Esophagus mucosa (tissue), 1 donor: ENCODE results near the gene NBAS. TPM values are rescaled to one million over a fixed set of nuclear protein-coding genes. Genes with fewer than 3 reads are reported as not detected.
A peak's percentile ranks its signal among the peaks of the same experiment; 100 is the strongest.

Experiments used
- ATAC-seq: fragments of 200-7000 bp; cut with Tn5 transposase; one replicate; pipeline ENCODE4 v1.9.1; 2020
- total RNA-seq: library from RNA; stranded (reverse); gene quantifications from one replicate; pipeline ENCODE4 v1.2.4, GENCODE V29; 2023
- donor health status: DM: yes; HTN: yes; CAD: no.

The NBAS gene
- total RNA-seq, 1 donor from 2014 or later, result 25.1 TPM

DNA sequence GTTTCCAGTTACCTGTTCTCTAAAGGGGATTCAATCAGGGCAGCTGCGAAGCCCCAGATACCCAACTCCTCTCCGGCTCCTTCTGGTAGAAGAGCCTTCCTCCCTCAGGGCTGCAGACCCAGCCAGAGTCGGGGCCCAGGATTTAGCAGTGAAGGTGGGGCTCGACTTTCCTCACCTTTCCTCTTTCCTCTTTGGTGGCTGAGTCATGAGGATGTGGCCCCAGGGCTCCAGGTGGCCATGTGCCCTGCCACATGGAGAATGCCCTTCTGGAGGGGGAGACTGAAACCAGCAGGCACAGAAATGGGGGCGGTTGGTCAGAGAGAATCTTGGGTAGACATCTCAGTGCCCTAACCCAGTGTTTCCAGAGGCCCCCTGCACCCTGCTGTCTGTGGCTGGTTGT lies 402.6 kb downstream of the NBAS start:
- ATAC-seq, result peak; percentile 34

DNA sequence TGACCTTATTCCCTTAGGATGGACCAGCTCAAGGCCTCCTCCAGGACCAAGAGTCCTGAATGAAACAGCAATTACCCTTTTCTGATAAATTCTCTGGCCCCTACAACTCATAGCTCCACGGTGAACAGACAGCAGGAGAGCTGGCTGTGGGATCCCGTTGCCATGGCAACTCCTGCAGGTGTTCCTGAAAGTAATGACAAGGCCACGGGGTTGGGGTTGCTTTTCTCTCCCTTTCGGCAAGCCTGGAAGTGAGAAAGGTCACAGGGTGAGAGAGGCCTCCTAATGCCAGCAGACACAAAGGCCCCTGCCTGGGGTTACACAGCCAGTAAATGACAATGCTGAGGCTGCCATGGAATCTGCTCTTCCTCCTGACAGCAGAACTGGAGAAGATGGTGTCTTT lies 403.0 kb downstream of the NBAS start:
- no peak for ATAC-seq

DNA sequence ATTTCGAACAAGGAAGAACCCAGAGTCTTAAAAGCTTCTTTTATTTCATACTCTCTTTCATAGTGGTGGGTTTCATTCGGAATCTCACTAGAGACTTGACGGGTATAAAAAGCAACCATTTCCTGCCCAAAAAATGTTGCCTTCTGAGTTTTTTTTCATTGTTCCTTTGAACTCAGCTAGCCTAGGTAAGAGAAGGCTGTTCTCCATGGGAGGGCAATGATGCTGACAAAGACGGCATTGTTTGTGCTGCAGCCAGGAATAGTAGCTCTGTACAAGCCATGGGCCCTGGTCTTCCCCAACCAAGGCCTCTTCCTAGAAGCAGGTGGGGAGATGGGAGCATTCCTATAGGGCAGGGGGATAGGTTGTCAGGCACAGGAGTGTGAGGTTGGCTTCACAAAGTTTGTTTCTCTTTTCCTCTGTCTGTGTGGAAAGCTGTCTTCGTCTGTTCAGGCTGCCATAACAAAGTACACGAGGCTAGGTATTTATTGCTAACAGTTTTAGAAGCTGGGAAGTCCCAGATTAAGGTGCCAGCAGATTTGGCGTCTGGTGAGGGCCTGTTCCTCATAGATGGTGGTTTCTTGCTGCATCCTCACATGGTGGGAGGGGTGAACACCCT lies 405.1 kb downstream of the NBAS start:
- ATAC-seq, result no peak

- no peak for ATAC-seq
These were observed 406.8 kb downstream of the NBAS start for GRCh38 chr2:15154297-15154696.

- no peak for ATAC-seq
These were observed 408.8 kb downstream of the NBAS start for GRCh38 chr2:15152382-15152781.

DNA sequence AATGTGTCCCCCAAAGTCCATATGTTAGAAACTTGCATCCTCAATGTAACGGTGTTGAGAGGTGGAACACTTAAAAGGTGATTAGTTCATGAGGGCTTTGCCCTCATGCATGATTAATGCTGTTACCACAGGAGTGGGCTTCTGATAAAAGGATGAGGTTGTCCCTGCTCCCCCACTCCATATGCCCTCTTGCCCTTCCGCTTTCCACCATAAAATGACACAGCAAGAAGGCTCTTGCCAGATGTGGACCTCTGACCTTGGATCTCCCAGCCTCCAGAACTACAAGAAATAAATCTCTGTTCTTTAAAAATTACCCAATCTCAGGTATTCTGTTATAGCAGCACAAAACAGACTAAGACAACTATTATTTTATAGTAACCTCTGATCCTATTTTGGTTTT lies 412.1 kb downstream of the NBAS start:
- ATAC-seq, result no peak

DNA sequence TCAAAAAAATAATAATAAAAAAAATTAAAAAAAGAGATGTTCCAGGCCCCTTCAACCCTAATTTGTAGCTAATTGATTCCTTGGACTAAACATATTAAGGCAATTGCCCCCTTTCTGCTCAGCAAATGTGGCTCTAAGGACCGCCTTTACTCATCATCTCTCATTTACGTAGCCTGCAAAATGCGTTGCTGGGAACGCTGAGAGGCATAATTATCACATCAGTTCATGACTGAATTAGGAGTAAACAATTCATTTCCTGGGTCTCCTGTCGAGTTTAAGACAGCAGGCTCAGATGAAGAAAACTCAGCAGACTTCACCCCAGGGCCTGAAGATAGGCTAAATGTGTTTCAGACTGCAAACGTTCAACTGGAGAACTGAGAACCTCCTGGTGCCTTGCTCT lies 413.5 kb downstream of the NBAS start:
- no peak for ATAC-seq

- no peak for ATAC-seq
These were observed 414.2 kb downstream of the NBAS start for GRCh38 chr2:15146960-15147359.

- no peak for ATAC-seq
These were observed 415.2 kb downstream of the NBAS start for GRCh38 chr2:15145919-15146318.

DNA sequence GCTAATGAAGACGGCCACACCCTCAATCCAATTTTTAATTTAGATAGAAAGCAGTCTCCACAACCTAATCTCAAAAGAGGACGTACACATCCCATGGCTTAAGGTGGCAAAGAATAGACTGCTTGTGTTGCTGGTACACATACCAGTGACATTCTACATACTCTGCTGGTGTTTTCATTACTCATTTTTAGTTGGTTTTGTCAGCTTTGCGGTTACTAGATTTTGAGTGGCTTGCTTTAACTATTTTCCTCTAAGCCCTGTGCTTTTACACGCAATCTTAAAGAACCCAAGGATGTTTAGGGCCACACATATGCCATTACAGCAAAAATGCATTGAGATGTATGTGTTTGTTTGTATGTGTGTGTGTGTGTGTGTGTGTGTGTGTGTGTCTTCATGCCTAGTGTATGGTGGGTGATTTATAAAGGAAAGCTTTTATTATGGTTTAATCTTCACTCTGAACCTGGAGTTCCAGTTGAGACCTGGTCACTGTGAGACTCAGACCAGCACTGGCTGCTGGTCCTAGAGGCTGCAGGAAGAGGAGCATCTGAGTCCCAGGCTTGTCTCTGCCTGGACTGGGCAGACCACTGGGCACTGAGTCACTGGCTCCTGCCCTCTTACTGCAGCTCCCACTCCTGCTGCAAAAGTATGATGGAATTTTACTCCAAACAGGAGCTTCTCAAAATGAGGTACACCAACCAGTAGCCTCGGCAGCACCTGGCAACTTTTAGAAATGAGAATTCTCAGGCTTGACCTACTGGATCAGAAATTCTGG lies 415.9 kb downstream of the NBAS start:
- no peak for ATAC-seq

GRCh38 chr2:15142069-15142689 lies 419.0 kb downstream of the NBAS start:
- ATAC-seq, result peak; percentile 89

- no peak for ATAC-seq
These were observed 419.9 kb downstream of the NBAS start for GRCh38 chr2:15141211-15141610.

DNA sequence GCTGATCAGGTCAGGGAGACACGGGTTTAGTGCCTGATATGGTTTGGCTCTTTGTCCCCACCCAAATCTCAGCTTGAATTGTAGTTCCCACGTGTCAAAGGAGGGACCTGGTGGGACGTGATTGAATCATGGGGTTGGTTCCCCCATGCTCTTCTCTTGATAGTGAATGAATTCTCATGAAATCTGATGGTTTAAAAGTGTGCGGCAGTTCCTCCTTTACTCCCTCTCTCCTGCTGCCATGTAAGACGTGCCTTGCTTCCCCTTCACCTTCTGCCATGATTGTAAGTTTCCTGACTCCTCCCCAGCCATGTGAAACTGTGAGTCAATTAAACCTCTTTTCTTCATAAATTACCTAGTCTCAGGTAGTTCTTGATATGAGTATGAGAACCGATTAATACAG lies 424.5 kb downstream of the NBAS start:
- ATAC-seq, result no peak

DNA sequence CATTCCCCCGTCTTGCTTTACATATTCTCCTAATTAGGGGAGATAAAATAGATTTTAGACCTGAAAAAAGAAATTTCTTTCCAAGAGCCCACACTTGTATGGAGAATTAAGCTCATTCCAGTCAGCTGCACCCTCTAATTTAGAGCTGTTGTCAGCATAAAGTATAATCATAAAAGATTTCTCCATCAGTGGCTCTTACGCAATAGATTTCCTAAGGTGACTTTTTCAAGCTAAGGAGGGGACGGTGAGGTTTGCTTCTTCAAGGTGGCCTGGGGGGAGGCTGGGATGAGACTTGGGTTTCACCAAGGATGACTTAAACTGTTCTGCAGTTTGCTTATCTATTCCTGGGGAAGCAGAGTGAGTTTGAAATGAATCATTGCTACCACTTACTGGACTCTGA lies 426.2 kb downstream of the NBAS start:
- no peak for ATAC-seq

- ATAC-seq, result no peak
These were observed 427.7 kb downstream of the NBAS start for GRCh38 chr2:15133461-15133860.

GRCh38 chr2:15128846-15129245 lies 432.3 kb downstream of the NBAS start:
- no peak for ATAC-seq

GRCh38 chr2:15127876-15128275 lies 433.3 kb downstream of the NBAS start:
- no peak for ATAC-seq

DNA sequence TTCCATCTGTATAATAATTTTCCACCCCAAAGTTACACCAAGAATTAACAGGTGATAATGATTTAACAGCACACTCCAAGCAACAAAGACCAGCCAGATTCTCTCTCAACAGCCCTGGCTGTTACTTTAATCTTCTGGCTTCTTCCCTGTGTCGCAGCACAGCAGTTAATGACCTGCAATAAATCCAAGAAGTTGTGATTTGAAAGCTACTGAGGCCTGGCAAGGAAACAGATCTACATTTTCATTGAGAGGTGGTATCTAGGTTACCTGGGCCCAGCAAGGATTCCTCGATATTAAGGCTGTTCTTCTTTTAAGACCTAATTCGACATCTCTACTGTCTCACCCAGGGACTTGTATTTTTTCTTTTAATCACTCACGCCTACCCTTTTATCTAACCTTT lies 433.8 kb downstream of the NBAS start:
- ATAC-seq, result no peak

DNA sequence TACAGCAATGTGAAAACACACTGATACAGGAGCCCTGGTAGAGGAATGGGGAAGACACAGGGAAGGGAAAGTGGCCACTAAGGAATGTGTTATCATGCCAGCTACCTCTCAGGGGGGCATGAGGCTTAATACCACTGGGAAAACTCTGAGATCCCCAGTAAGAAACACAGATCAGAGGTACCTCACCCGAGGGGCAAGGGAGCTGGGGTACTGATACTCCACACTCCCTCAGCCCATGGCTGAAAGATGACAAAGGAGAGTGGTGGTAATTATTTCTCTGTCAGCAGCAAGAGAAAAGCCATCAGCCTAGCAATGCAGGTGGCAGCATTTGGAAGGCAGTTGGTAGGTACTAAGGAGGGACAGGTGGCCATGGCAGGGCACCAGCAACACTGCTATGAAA lies 434.8 kb downstream of the NBAS start:
- ATAC-seq, result no peak

DNA sequence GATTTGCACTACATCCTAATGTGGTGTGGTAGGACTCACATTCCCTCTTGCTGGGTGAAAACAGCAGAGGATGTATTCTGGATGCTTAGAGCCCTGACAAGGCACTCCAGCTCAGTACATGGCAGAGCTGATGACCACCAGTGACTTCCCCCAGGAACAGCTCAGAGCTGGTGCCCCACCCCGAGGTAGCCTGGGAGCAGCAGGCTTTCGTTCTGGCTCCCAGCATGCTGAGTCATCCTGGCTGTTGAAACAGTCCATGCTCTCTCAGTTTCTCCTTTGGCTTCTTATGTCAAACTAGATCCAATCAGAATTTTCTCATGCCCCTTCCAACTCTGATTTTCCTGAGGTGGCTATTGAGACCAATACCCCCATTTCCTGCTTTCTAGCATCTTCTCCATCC lies 438.2 kb downstream of the NBAS start:
- peak; percentile 29 for ATAC-seq

DNA sequence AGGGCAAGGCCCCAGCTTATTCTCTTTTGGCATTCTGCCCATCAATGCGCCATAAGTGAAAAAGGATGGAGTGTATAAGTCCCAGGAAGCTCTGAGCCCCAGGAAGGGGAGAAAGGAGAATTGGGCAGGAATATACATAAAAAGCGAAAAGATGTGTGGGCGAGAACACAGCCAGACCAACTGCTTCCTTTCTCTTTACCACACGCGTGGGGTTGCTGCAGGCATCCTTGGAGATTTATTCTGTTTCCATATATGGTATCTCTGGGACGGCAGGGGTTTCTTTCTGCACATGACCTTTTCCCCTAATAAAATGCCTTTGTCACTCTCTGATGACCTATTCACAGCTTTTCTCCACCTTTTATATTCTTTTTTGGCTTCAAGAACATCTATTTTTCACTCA lies 440.5 kb downstream of the NBAS start:
- no peak for ATAC-seq

DNA sequence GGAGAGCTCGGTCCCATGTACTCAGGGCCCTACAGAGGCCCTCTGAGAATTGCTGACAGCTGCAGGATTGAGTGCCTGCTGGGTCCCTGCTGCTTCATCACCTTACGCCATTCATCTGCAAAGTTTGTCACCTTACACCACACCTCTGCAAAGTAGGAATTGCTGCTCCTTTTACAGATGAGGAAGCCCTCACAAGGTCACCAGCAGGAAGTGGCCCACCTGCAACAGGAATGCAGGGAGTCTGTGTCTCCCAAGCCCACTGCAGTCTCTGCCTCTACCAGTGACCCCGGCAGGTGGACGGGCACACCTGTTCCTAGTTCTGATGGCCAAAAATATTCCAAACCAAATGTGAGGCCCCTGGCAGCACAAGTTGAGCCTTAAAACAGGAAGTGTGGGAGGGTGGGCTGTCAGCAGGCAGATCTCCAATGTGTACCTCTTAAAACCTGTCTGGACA lies 441.4 kb downstream of the NBAS start:
- no peak for ATAC-seq

DNA sequence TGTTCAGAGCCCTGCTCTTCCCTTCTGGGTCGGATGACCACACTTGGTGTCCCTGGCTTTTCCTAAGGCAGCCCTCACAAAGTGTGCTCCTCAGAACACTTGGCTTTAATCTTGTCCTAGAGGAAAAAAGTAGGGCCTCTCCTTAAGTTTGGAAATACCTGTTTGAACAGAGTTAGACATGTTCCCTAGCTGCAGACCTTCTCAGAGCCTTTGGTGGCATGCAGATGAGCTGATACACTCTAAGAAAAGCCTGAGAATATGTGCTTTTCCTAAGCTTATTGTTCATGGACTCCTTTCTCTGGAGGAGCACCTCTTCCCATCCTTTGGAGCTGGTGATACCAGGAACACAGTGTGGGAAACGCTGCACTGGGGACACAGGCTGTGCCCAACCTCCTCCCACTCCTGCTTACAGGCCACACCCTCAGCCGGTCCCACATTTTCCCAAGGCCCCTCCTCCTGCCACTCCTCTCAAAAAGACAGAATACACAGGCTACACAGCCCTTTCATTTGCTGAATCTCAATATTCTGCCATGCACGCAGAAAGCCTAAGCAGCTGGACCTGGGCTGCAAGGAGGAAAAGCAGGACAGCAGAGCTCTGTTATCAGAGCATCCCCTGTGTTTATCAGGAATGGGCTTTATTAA lies 443.6 kb downstream of the NBAS start:
- no peak for ATAC-seq
